ELF-1 (cell line): ENCODE results near the gene JUP.
"Not testable (repeated sequence)": the region's sequence is repeated elsewhere in the genome, so short reads cannot be mapped to it uniquely, and the experiment has no call there.

Experiments used
- DNase-seq: peaks from one replicate; pipeline ENCODE4 v3.0.0-alpha.2; 2016; ENCODE audit warnings: low read depth, low spot score

The JUP gene

DNA sequence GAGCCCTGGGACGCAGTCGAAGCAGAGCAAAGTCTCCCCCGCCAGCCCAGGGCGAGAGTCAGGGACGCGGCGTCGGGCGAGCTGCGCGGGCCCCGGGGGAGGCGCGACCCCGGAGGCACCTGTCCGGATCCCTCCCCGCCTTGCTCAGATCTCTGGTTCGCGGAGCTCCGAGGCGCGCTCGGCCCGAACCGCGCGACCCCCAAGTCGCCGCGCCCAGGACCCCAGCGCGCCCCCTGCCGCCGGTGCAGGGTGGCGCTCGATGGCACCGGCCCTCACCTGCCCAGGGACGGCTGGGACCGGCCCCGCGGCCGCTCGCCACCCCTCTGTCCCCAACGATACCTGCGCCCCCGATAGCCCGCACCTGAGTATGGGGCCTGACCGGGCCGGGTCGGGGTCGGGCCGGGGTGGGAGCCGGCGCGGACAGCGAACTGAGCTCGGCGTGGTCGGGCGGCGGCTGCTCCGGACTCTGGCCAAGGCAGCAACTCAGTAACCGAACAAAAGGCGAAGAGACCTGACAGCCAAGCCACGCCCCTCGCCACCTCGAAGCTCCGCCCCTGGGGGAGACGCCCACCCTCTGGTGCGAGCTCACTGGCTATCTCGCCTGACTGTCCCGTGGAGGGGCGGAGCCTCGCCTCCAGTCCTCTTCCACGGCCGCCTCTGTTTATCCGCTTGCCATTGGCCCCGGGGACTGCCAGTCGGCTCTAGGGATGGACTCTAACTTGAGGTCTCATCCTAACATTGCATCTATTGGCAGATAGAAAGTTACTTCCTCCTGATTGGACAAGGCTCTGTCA, at the start of gene JUP:
JUP (minus strand) TSS at position 485 of the 794 bp plus-strand sequence. CDS start 14,857 bp downstream, outside the sequence.
- DNase-seq: peak; percentile 100

DNA sequence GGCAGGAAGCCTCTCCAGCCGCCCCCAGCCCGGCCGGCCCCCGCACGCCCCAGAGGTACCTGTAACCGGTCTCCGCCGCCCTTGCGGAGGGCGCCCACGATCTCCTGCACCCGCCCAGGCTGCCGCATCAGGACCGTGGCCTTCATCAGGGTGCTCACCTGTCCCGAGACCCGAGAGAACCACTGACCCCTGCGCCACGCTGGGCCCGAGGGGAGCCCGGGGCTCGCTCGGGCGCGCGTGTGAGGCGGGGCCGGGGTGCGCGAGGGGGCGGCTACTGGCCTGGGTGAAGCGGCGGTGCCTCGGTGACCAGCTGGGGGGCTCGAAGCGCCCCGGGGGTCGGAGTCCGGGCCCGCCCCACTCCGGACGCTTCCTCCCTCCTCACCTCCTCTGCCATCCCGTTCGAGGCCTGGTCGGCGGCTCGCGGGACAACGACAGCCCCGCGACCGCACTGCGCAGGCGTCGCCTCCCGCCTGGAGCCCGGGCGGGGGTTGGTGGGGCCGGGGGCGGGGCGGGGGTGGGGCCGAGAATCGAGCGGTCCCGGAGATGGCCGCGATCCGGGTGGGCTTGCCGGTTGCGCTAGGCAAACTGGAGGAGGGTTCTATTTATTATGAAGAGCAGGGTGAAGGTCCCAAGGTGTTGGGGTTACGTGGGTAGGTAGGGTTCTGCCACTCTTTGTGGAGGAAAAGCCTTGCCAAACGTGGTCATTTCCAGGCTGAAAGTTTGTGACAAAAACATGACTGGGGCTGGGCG, 49.5 kb upstream of the JUP start, which contains the start of gene NT5C3B:
NT5C3B (minus strand) TSS at position 433 of the 750 bp plus-strand sequence; CDS start at position 394, 39 bp downstream.
- DNase-seq: peak; percentile 37

DNA sequence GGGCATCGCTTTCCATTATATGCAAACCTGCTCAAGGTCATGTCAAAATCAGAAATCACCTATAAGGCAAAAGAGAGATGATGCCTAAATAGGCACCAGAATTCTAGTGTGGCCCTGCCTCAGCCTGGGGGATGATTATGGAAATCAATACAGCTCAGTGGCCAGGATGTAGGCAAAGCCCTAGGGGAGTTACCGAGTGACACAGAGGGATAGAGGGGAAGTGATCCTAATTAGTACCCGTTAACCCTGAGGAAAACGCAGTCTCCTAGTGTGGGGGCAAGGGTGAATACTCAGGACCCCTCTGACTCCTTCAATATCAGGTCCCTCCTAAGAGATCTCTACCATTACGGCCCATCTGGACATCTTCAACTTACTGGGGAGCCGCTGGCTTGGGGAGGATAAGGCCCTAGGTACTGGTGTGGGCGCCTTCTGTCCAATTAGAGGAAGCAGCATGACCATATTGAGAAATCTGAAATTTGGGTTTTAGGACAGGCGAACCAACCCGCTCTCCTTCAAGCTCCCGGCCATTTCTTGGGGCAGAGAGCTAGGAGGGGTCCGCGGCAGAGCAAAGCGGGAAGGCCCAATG, 48.8 kb upstream of the JUP start:
- DNase-seq: no peak

DNA sequence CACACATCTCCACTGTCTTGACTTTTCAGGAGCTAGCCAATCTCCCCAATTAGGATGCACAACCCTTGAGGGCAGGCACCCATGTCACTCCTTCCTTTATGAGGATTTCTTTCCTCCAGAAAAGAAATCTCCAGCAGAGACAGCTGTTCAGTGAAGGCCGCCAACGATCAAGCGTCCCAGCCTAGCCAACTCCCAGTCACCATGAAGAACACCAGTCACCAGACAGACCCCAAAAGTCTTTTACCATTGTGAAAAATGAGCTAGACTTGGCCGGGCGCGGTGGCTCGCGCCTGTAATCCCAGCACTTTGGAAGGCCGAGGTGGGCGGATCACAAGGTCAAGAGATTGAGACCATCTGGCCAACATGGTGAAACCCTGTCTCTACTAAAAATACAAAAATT, 43.5 kb upstream of the JUP start:
- not testable (repeated sequence) for DNase-seq

DNA sequence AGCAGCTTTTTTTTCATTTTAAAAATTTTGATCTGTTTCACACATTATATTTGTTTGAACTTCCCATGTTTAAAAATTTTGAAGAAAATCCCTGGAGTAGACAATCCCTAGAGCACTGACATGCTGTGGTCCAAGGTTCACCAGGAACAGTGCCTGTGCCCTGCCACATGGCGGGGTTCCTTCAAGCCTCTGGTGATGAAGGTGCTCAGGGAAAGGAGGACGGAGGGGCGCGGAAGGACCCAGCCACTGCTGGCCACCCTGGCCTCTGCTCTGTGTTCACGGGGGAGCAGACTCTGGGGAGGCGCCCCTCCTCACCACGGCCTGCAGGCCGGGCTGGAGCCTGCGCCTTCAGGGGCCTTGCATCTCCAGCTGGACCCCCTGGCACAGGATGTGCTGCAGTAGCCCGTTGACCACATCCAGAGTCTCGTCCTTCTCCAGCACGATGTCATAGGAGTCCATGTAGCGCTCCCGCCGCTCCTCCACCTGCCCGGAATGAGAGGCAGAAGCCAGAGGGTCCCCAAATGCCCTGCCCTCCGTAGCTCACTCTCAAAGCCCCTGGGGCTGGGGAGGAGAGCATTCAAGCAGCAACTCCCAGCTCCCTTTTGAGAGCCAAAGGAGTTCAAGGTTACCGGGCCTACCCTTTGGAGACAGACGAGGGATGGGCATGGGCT, 38.8 kb upstream of the JUP start:
- no peak for DNase-seq

DNA sequence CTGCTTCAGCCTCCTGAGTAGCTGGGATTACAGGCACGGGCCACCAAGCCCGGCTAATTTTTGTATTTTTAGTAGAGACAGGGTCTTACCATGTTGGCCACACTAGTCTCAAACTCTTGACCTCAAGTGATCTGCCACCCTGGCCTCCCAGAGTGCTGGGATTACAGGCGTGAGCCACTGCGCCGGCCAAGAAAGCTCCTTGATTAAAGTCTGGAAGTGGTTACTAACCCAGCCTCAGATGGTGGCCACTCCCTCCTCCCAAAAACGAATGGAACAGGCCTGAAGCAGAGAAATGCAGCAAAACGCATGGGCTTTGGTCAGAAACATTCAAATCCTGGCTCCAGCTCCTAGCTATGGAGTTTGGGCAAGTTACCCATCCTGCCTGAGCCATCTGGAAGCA, 37.6 kb upstream of the JUP start:
- DNase-seq: no peak

DNA sequence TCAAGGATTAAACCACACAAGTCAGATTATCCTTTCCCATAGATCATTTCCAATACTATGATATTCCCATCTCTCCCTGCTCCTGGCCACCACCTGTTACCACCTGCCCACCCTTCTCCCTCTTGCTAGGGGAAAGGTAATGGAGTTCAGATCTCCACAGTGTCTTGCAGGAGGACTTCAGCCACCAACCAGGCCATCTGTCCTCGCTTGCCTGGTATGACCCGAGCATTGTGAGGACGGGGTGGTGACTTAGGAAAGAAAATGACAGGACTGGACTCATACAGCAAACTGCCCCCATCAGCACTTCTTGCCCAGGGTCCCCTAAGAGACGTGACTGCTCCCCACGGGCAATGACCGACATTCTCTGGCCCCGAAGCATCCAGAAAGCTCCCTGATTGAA, 37.1 kb upstream of the JUP start:
- DNase-seq: no peak

DNA sequence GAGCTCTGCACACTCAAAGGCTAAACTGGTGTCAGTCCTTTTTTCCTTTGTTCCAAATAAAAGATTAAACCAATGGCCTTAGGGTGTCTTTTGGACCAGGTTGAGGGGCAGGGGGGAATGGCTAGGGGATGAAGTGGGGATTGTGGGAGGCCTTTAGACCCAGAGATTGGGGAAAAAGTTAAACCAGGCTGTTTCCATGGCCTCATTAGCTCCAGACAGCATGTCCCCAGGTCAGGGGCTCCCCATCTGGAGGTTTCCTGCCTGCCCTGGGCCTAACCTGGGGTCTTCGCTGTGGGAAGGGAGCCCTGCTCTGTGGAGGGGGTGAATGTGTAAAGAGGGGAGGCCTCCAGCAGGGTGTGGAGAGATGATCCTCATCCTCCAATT, 36.6 kb upstream of the JUP start:
- DNase-seq: no peak

DNA sequence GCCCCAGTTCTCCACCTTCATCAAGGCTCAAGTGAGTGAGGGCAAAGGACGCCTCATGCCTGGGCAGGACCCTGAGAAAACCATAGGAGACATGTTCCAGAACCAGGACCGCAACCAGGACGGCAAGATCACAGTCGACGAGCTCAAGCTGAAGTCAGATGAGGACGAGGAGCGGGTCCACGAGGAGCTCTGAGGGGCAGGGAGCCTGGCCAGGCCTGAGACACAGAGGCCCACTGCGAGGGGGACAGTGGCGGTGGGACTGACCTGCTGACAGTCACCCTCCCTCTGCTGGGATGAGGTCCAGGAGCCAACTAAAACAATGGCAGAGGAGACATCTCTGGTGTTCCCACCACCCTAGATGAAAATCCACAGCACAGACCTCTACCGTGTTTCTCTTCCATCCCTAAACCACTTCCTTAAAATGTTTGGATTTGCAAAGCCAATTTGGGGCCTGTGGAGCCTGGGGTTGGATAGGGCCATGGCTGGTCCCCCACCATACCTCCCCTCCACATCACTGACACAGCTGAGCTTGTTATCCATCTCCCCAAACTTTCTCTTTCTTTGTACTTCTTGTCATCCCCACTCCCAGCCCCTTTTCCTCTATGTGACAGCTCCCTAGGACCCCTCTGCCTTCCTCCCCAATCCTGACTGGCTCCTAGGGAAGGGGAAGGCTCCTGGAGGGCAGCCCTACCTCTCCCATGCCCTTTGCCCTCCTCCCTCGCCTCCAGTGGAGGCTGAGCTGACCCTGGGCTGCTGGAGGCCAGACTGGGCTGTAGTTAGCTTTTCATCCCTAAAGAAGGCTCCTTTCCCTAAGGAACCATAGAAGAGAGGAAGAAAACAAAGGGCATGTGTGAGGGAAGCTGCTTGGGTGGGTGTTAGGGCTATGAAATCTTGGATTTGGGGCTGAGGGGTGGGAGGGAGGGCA, 36.0 kb upstream of the JUP start:
- DNase-seq: no peak

DNA sequence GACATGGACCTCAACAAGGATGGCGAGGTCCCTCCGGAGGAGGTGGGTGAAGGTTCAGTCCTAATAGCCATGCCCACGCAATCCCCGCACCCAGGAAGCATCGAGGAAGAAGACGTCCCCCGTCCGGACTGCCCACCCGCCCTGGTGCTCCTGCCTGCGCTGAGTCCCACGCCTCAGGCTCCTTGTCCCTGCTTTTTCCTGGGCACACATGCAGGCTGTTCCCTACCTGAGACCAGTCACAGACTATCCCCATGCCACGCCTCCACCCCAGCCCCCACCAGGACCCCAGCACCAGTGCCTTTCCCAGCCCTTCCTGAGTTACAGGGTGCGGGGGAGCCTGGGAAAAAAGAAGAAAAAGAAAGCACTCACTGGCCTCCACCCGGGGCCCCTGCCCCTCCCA, 35.3 kb upstream of the JUP start:
- no peak for DNase-seq

DNA sequence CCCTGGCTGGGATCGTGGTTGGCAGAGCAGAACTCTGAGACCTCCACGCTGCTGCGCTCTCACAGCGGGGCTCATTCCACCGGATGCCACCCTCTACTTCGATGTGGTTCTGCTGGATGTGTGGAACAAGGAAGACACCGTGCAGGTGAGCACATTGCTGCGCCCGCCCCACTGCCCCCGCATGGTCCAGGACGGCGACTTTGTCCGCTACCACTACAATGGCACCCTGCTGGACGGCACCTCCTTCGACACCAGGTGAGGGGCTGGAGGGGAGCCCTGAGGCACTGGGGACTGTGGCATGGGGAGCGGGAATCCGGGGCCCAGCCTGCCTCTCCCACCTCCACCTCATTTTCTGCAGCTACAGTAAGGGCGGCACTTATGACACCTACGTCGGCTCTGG, 31.5 kb upstream of the JUP start:
- DNase-seq: no peak

DNA sequence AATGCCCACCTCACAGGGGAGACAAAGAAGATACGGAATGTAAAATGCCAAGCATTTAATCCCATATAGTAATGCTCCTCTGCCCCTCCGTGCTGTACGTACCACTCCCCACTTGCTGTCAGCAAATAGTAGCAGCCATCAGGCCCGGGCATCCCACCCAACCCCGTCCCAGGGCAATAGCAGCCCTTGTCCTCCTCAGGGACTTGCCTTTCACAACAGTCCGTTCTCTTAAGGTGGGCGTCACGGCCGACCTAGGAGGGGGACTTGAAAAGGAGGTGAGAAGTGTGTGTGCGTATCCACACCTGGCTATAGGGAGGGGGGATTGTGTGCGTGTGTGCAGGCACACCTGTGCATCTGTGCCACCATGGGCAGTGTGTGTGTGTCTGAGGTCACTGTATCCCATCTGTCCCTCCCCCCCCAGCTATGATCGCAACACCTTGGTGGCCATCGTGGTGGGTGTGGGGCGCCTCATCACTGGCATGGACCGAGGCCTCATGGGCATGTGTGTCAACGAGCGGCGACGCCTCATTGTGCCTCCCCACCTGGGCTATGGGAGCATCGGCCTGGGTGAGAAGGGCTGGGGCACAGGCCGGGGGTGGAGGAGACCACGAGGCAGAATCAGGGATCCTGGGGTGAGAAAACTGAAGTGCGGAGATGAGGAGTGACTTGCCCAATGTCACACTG, 30.3 kb upstream of the JUP start:
- no peak for DNase-seq

DNA sequence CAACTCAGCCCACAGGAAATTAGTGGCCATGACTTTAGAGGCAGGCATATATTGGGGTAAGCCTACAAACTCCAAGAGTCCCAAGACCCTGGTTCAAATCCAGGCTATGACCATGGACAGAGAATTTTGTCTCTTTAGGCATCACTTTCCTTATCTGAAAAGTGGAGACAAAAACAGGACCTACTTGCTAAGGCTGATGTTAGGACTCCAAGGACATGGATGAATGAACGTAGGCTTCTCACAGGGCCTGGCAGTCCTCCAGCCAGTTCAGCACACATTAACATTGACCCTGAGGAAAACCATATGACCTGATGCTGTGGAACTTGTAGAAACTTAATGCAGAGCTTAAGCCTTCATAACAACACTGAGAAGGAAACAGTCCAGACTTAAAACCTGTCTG, 27.7 kb upstream of the JUP start:
- DNase-seq: no peak

DNA sequence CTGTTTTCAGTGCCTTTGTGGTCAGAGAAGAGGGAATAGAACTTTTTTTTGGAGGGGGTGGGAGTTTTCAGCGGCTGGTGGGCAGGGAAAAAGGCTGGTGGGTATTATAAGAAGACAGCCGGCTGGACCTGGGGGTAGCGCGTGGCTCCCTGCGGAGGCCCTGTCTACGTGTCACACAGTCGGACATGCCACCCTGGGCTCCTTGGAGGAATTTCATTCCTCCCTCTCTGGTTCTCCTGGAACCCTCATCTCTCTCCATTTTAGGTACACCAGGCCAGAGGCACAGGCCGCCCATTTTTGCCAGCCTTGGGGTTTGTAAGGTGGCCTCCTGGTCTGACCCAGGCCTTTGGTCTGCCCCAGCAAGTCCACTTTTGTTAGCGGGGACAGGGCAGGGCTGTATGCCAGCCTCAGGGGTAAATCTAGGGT, 27.2 kb upstream of the JUP start:
- DNase-seq: no peak

DNA sequence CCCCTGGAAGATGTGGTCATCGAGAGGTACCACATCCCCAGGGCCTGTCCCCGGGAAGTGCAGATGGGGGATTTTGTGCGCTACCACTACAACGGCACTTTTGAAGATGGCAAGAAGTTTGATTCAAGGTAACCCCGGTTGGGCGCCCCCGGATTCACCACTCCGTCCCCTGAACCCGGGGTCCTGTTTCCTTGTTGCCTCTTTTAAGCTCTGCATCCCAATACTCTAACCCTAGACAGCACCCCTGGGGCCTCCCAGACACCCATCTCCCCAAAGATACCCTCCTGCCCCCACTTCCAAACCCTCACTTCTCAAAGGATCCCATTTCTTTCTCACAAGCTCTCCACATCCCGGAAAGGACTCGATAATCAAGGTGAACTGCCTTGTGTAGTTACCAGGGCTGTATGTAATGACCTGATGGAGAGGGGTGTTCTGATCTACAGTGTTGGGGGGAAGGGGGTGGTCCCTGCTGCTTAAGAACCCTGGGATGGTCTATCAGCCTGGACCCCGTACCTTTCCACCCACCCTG, 26.7 kb upstream of the JUP start:
- no peak for DNase-seq

DNA sequence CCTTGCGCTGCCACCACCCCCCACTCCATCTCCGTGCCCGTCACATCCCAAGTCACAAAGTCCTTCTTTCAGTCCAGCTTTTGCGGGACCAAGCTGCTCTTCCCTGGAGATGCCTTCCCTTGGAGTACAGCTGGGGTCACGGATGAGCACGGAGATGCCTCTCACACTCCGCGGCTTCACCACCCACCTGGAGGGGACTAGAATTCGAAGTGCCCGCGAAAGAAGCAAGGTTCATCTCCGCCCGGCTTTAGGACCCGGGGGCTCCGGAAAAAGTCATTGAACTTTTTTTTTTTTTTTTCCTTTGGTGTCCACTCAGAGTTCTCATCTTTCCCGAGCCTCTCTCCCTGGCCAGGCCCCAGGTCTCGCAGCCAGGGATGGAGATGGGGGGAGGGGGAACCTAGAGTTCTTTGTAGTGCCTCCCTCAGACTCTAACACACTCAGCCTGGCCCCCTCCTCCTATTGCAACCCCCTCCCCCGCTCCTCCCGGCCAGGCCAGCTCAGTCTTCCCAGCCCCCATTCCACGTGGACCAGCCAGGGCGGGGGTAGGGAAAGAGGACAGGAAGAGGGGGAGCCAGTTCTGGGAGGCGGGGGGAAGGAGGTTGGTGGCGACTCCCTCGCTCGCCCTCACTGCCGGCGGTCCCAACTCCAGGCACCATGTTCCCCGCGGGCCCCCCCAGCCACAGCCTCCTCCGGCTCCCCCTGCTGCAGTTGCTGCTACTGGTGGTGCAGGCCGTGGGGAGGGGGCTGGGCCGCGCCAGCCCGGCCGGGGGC, 26.1 kb upstream of the JUP start, which contains the start of gene FKBP10:
FKBP10 (plus strand) TSS at position 624 of the 771 bp plus-strand sequence; CDS start at position 655, 31 bp downstream.
- peak; percentile 96 for DNase-seq

DNA sequence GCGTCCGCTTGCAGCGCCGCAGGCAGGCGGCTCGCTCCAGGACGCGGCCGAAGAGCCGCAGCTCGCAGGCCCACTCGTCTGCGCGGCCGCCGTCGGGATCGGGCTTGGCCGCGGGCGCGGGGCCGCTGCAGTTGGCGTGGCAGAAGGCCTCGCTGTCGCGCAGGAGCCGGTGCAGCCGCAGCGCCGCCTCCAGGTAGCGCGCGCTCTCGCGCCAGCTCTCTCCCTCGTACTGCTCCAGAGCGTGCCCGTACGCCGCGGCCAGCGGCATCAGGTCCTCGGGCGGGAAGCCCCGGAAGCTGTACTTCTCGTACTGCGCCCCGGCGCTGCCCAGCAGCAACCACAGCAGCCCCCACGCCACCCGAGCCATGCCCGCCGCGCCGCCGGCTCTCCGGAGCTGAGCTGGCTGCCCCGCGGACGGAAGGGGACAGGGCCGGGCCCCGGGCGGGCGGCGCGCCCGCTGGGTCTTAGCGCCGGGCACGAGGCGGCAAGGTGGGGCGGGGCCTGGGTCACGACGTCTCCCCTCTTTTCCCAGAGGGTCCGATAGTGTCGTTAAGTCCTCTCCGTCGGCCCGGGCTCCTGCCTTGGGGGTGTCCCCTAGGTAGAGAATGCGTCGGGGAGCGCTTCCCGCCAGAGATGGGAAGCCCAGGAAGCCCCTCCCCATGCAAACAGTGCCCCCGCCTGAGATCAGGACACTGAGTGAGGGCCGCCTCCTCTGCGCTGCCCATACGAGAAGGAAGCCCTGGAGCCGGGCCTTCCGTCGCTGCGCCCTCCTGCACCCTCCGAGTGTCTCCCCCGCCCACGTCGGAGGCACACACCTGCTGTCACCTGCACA, 25.3 kb upstream of the JUP start, which contains the start of gene P3H4:
P3H4 (minus strand) TSS at position 401 of the 832 bp plus-strand sequence; CDS start at position 367, 34 bp downstream.
- DNase-seq: peak; percentile 84
